GM12872 (cell line): ENCODE data around the gene FOSL2.

Source experiments
- CTCF ChIP-seq: IDR thresholded peaks from 3 replicates; pipeline ENCODE4 v1.5.1; 2011; ENCODE audit warnings: low read depth, mild to moderate bottlenecking, low read length, moderate library complexity; ENCODE audit not compliant: insufficient read depth

Gene FOSL2

GRCh38 chr2:28392297-28393113 lies at the start of gene FOSL2:
FOSL2 (plus strand) TSS chr2:28392858; CDS start chr2:28393721, 863 bp downstream.
- TF ChIP-seq CTCF: no peak

DNA sequence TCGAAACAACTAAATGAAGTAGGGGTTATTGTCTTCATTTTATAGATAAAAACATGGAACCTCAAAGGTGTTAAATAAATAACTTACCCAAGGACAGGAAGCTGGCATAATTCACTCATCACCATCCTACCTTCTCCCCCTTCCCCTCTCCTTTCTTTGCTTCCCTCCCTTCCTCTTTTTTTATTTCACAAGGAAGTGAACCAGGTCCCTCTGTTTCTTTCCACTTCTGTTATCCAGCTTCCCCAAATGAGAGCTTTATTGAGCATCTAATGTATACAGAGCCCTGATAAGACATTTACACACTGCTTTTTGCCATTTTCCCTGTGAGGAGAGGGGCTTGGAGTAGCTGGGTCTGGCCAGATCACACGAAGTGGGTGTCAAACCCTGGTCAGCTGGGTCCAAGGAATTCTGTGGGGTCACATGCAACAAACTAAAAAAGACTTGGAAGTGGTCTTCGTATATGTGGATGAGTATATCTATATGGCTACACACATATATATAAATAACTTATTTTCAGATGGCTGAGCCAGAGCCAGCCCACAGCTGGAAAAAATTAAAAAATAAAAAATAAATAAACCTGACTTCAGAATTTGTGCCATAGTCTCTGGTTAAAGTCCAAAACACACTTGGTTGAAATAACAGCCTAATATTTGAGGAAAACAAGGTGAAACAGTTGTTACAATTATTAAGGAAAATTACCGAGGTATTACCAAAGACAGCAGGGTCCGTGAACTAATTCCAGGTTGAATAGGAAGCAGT lies 49.3 kb upstream of the FOSL2 start:
- TF ChIP-seq CTCF: no peak

DNA sequence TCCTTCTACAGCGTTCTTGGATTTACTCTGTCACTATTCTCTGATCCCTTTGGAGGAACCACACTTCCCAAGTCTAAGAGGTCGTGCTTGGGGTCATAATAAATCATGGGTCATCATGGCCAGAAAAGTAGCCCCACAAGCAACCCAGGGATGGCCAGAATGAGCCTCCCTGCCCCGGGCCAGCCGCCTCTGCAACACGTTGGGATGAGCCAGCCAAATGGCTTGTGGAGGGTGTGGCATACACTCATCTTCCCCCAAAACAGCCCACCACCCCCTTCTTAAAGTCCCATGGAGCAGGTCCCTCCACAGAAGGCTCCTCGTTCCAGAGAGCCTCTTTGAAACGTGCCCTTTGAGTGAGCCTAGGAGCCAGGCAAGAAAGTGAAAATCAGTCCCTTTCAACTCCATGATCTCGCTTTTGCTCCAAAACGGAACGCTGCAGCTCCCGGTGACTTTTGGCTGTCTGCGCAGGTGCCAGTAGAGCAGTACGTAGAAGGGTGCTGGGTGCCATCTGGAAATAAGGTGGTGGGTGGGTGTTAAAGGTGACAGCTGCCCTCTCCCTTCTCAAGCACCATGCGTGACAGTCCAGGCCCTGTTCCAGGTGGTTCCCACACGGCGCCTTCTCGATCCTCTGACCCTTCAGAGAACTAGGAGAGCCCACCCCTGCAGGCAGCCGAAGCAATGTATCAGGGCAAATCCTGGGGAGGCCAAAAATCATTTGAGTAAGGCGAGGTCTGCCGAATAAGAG lies 48.5 kb upstream of the FOSL2 start:
- no peak for TF ChIP-seq CTCF

DNA sequence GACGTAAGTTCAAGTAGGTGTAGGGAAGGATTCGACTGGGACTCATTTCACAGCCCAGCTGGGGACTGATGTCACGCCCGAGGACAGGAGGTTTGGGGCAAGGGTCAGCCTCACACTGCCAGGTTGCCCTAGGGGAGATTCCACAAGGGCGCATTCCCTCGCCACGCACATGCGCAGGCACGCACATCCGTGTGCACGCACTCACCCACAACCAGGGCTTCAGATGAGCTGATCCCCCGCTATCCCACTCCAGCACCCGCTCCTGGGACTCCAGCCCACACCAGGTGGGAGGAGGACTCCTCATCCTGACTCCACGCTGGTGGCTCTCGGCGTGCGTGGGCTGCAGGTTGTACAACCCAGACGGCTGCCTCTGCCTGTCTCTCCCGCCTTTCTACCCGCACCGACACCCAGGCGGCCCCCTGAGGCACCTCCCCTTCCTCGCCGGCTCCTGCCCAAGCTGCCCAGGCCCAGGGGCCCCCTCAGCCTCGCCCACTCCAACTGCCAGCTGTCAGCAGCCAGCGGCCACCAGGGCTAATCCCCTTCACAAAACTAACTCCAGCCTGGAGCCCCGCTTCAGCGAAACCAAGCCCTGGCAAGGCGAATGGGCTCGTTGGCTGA lies 47.8 kb upstream of the FOSL2 start:
- TF ChIP-seq CTCF: no peak

DNA sequence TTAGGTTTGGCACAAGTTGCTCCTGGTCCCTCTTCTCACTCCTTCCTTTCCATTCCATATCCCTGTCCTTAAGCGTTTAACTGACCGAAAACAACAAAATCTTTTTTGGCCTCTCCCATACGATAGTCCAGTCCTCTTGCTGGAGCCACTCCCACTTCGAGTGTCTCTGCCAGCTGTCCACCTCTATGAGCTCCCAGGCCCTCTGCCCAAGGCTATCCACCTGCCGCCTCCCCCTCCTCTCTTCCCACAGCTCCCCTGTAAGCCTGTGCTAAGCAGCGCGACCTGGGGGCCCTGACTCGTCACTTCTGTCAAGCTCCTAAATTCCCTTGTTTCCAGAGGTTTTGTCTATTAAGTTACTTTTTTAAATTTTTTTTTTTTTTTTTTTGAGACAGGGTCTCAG lies 47.0 kb upstream of the FOSL2 start:
- no peak for TF ChIP-seq CTCF

DNA sequence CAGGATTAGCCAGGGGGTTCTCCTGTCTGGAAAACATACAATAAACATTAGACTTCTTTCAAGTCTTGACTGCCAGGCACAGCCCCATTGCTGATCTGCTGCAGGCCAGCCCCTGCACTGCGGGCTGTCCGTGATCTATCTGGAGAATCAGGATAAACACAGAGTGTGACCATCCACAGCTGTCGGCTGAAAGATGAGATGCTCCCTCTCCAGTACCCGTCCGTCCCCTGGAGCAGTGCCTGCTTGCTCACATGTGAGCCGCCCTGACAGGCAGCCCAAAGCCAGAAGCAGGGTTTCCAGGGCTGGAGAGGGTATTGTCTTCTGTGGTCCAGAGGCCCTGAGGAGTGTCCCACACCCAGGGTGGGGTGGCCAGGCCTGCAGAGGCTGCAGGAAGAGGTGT lies 46.1 kb upstream of the FOSL2 start:
- no peak for TF ChIP-seq CTCF

DNA sequence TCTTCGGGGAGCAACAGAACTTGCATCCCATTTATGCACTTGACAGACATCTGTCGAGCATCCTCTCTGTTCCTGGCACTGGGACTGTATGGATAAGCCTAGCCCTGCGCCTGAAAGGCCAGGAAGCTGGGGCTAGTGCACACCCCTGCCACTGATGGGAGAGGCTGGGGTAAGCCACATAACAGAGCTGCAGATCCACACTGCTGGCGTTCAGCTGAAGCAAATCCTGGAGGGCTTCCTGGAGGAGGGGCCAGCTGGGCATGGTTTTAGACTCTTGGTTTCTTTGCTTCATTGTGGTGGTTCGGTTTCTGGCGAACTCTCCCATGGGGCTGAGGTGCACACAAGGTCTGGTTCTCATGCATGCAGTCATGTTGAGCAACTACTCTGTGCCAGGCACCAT lies 45.5 kb upstream of the FOSL2 start:
- no peak for TF ChIP-seq CTCF
